GM12865 (cell line): ENCODE data around the gene NEMP1.

ENCODE experiments used
- DNase-seq: peaks from one replicate; pipeline ENCODE4 v3.0.0; 2010; ENCODE audit warnings: low read depth
- H3K4me3 ChIP-seq: 2 replicates; pipeline ENCODE4 v1.5.1; 2011; ENCODE audit warnings: mild to moderate bottlenecking, low read depth, low read length, control low read depth
- CTCF ChIP-seq: IDR thresholded peaks from 2 replicates; pipeline ENCODE4 v1.5.1; 2011; ENCODE audit warnings: low read length, control low read depth, low read depth, inconsistent platforms; ENCODE audit not compliant: insufficient read depth; ENCODE audit errors: missing control alignments

Gene NEMP1

DNA sequence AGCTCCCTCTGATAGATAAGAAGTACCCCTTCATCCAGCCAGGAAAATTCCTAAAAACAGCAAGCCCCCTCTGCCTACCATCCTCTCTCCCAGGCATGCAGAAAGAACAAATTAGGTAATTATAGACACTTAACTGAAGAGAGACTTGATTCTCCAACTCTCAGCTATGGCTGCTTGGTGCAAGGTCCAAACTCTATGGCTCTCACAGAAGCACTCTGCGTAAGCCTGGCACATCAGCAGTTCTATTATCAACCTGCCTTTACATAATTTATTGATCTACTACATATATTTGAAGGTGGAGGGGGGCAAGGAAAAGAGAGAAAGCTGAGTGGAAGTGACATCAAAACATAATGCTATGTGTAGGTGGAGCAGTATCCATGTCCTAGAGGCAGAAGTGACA lies 27.6 kb downstream of the NEMP1 start:
- TF ChIP-seq CTCF, result no peak
- no peak overlapping the region for H3K4me3 ChIP-seq
- DNase-seq, result no peak

- no peak within 1 kb of the TSS for H3K4me3 ChIP-seq
- no peak for TF ChIP-seq CTCF
- no peak for DNase-seq
Observed at GRCh38 chr12:57049890-57050289, 28.7 kb downstream of the NEMP1 start, which contains the start of gene MYO1A. TSS of gene MYO1A (minus strand) at chr12:57050129. CDS start at chr12:57048323, 1,806 bp downstream.

DNA sequence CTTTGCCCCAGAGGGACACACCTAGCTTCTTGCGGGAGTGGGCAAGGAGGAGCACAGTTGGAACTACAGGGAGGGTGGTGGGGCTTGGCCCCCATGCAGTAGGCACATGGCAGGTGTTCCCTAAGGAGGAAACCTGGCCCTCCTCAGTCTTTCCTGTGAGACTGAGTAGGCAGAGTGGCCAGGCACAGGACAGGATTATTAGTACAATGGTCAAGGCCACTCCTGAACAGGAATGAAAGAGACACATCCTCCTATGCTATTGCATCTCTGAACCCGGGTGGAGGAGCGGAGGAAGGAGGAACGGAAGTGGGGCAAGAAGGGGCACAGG lies 29.5 kb downstream of the NEMP1 start:
- no peak for TF ChIP-seq CTCF
- no peak overlapping the region for H3K4me3 ChIP-seq
- no peak for DNase-seq

- no peak for TF ChIP-seq CTCF
- H3K4me3 ChIP-seq, result no peak overlapping the region
- DNase-seq, result no peak
Observed at GRCh38 chr12:57048423-57049118, 30.0 kb downstream of the NEMP1 start.

- no peak for TF ChIP-seq CTCF
- H3K4me3 ChIP-seq, result no peak overlapping the region
- DNase-seq, result no peak
Observed at GRCh38 chr12:57047981-57048380, 30.6 kb downstream of the NEMP1 start.

DNA sequence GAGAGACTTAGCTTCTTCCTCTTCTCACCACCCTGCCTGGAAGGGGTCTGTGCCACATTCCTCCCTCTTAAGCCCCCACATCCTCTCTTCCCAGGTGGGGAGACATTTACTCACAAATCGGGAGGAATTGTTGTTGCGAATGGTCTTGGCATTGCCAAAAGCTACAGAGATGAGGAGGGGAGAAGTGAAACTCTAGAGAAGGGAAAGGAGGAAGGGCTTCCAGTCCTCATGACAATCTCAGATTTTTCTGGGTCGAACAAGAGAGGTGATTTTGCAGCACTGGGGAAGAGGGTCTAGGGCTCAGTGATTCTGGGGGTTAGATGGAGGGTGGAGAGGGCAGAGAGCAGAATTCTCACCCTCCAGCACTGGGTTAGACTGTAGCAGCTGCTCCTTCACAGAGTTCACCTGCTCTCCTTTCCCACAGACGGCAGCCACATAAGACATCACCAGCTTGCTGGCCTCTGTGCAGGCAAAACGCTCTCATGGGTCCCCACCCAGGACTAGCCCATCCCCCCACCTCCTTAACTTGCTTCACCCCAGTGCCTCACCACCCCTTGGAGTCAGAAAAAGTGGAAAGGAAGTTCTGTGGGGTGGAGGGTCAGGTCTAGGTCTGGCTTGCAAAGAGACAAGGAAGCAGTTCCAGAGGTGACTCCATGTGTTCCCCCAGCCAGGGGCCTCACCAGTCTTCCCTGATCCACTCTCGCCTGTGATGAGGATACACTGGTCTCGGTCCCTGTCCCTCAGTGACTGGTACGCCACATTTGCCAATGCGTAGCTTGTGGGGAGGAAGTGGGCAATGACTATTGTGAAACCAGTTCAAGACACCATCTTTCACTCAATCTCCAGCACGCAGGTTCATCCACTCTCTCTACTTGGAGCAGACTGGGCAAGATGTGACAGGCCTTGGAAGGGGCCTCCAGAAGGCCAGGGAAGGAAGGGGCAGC lies 31.4 kb downstream of the NEMP1 start:
- H3K4me3 ChIP-seq, result no peak overlapping the region
- no peak for TF ChIP-seq CTCF
- DNase-seq, result peak; percentile 46
